Breast epithelium (tissue), 3 donors: ENCODE results near the gene FCN2.

Experiments used
- POLR2A ChIP-seq: fragments of 450-650 bp; IDR thresholded peaks from one replicate; pipeline ENCODE4 v1.6.1; 2016; ENCODE audit warnings: antibody characterized with exemption, mild to moderate bottlenecking, moderate library complexity
- TF ChIP-seq, protein P1 (sequence below), 3 donors: fragments of 450-650 bp; IDR thresholded peaks; one replicate each; pipeline ENCODE4 v1.5.1; 2016 to 2017; ENCODE audit warnings: antibody characterized with exemption in 3 of 3, mild to moderate bottlenecking in 3 of 3, moderate library complexity in 3 of 3

DNA sequence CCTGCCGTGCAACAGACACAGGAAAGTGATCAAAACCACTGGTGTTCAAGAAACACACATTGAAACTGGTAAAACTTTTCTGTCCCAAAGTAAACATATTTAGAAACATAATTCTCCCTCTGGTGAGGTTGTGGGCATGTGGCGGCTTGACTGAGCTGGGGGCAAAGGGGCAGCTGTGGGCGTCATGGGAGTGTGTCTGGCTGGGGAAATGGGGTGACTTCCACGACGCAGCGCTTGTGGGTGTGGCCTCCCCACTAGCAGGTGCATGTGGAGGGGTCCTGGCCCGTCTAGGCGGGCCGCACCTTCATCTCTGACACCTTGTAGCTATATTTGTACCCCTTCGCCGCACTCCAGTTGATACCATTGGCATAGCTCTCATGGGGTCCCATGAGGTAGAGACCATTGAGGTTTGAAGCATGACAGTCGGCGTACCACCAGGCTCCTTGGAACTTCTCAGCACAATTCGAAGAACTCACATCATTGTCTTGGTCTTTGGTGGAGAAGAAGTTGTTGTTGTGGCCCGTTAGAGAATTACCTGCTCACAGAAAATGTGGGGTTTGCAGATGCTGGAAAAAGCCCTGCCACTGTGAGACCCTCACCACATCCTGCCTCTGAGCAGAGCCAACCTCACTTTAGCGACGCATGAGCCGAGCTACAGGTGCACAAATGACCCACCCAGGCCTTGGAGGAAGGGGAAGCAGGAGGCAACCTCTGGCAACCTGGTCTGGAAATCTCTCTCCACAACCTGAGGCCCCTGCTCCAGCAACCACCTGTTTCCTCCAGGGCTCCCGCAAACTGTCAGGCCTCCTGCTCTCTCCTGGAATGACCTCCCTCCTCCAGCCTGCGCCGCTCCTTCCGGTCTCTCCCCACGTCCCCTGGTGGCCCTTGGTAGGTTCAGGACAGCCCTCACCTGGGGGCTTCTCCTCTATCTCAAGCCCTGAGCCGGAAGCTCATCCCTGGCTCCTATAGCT is 29.2 kb downstream of the FCN2 start:
- TF ChIP-seq, protein P1, sequence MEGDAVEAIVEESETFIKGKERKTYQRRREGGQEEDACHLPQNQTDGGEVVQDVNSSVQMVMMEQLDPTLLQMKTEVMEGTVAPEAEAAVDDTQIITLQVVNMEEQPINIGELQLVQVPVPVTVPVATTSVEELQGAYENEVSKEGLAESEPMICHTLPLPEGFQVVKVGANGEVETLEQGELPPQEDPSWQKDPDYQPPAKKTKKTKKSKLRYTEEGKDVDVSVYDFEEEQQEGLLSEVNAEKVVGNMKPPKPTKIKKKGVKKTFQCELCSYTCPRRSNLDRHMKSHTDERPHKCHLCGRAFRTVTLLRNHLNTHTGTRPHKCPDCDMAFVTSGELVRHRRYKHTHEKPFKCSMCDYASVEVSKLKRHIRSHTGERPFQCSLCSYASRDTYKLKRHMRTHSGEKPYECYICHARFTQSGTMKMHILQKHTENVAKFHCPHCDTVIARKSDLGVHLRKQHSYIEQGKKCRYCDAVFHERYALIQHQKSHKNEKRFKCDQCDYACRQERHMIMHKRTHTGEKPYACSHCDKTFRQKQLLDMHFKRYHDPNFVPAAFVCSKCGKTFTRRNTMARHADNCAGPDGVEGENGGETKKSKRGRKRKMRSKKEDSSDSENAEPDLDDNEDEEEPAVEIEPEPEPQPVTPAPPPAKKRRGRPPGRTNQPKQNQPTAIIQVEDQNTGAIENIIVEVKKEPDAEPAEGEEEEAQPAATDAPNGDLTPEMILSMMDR (IDR thresholded peaks at IDR 0.05) = no peak
- TF ChIP-seq POLR2A = no peak
